Measurements from ENCODE around the gene FAM204A.

FAM204A gene

DNA sequence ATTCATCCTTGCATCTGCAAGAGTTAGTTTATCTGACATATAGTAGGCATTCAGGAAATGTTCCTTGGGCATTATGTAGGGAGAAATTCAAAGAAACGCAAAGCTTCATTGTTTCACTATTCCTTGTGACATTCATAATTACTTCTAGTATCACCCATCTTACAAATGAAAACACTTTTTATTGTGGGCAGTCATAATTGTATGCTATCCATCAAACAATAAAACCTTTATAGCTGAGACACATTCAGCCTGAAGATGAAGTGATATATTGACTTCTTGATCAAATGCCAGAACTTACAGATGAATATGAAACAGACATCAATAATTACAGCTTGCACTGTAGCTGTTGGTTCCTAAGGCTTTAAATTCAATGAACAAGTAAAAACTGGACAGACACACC is 36.4 kb downstream of the FAM204A start:
- Mint-ChIP-seq H3K9me3 (no peaks in the 10 kb centered on the region), H3K4me3 (no peak overlapping the region), H3K36me3 (ENCODE audit: low read depth) (peaks cover 34% of the 10 kb centered on the region), H3K4me1 (no peaks in the 10 kb centered on the region), H3K27me3 (ENCODE audit: low read depth, poor library complexity) (no peaks in the 10 kb centered on the region), H3K27ac (no peak overlapping the region)
- no peak for TF ChIP-seq CTCF (IDR thresholded peaks at IDR 0.05)
- DNase-seq: no peak

DNA sequence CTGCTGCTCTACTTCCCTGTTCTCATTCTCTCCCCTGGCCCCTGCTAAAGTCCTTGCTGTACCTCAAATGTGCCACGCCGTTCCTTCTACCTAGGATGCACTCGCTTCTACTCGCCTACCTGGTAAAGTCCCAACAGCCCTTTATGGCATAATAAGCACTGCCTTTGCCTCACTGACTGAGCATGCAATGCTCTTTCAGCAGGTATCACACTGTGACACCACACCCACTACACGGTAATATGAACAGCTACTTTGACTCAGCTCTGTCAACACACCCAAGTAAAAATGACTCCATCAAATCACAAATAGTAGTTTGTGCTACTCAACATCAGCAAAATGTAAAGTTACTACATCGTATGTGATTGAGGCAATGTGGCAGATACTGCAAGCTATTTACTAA is 37.6 kb downstream of the FAM204A start:
- no peak for TF ChIP-seq CTCF (IDR thresholded peaks at IDR 0.05)
- H3K27ac Mint-ChIP-seq: no peak overlapping the region
- no peaks in the 10 kb centered on the region for H3K9me3 Mint-ChIP-seq
- no peaks in the 10 kb centered on the region for H3K4me1 Mint-ChIP-seq
- peaks cover 30% of the 10 kb centered on the region for H3K36me3 Mint-ChIP-seq (ENCODE audit: low read depth)
- no peak overlapping the region for H3K4me3 Mint-ChIP-seq
- H3K27me3 Mint-ChIP-seq (ENCODE audit: low read depth, poor library complexity): no peaks in the 10 kb centered on the region
- no peak for DNase-seq

- no peak for DNase-seq
- Mint-ChIP-seq H3K36me3 (ENCODE audit: low read depth) (peaks cover 32% of the 10 kb centered on the region), H3K9me3 (no peaks in the 10 kb centered on the region), H3K27ac (no peak overlapping the region), H3K4me3 (no peak overlapping the region), H3K4me1 (peaks cover 9% of the 10 kb centered on the region), H3K27me3 (ENCODE audit: low read depth, poor library complexity) (no peaks in the 10 kb centered on the region)
- no peak for TF ChIP-seq CTCF (IDR thresholded peaks at IDR 0.05)
Measured at GRCh38 chr10:118301211-118301610, 40.9 kb downstream of the FAM204A start.

DNA sequence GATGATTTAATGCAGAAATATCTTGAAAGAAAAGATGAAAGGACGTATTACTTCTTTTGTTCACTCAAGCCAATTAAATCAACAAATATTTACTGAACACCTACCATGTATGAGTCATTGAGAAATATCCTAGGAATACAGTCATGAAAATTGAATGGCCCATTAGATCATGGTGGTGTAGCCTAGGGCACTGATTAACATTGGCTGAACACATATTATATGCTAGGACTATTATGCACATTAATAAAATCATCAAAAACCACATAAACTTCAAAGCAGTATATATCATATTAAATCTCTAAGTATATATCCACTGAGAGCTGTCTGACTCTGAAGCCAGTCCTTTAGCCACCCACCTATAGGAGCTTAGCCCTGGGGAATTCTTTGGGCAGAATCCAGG is 41.8 kb downstream of the FAM204A start:
- peaks cover 26% of the 10 kb centered on the region for H3K36me3 Mint-ChIP-seq (ENCODE audit: low read depth)
- no peak overlapping the region for H3K4me3 Mint-ChIP-seq
- H3K4me1 Mint-ChIP-seq: peaks cover 9% of the 10 kb centered on the region
- no peak overlapping the region for H3K27ac Mint-ChIP-seq
- H3K9me3 Mint-ChIP-seq: no peaks in the 10 kb centered on the region
- no peaks in the 10 kb centered on the region for H3K27me3 Mint-ChIP-seq (ENCODE audit: low read depth, poor library complexity)
- TF ChIP-seq CTCF (IDR thresholded peaks at IDR 0.05): no peak
- no peak for DNase-seq

- Mint-ChIP-seq H3K27ac (no peak overlapping the region), H3K4me1 (peaks cover 9% of the 10 kb centered on the region)
Measured at GRCh38 chr10:118298787-118299186, 43.3 kb downstream of the FAM204A start.

More at GRCh38 chr10:118298787-118299186, 43.3 kb downstream of the FAM204A start:
- Mint-ChIP-seq H3K27me3 (ENCODE audit: low read depth, poor library complexity) (no peaks in the 10 kb centered on the region), H3K9me3 (no peaks in the 10 kb centered on the region), H3K4me3 (no peak overlapping the region), H3K36me3 (ENCODE audit: low read depth) (peaks cover 15% of the 10 kb centered on the region)
- TF ChIP-seq CTCF (IDR thresholded peaks at IDR 0.05): no peak
- DNase-seq: no peak

Data from nephron progenitor cell (in vitro differentiated cells).